ENCODE results near the gene ZNF787. TPM values are rescaled to one million over a fixed set of nuclear protein-coding genes. Genes with fewer than 3 reads are reported as not detected.
A peak's percentile ranks its signal among the peaks of the same experiment; 100 is the strongest.

The ZNF787 gene
- polyA plus RNA-seq, 3 donors = 1.2 to 16.2 (median 1.8) TPM

- H3K4me1 ChIP-seq (ENCODE audit: control insufficient read depth in 1 of 2, insufficient read depth in 2 of 2, low read length in 2 of 2) = peaks cover 9% of the 10 kb centered on the region in 2 donors
- H3K27me3 ChIP-seq (ENCODE audit: control insufficient read depth in 2 of 2, insufficient read depth in 2 of 2, low read length in 2 of 2) = no peaks in the 10 kb centered on the region
- H3K36me3 ChIP-seq (replicated peaks in 1 of 2; ENCODE audit: control insufficient read depth in 1 of 2, insufficient read depth in 2 of 2, low read length in 2 of 2) = no peaks in the 10 kb centered on the region
- H3K9me3 ChIP-seq (replicated peaks in 1 of 2; ENCODE audit: control insufficient read depth in 1 of 2, insufficient read depth in 1 of 2, low read length in 2 of 2) = no peaks in the 10 kb centered on the region
- H3K4me2 ChIP-seq (replicated peaks; ENCODE audit: extremely low read depth, low read length, poor library complexity, severe bottlenecking) = no peak overlapping the region
- Mint-ChIP-seq H3K27ac (no peak overlapping the region), H3K36me3 (no peaks in the 10 kb centered on the region), H3K9me3 (peaks cover 0 to 5% (median 1%) of the 10 kb centered on the region in 7 donors), H3K27me3 (ENCODE audit: low read depth in 3 of 3) (peaks cover 5 to 20% (median 11%) of the 10 kb centered on the region in 3 donors), H3K4me1 (peaks cover 9% of the 10 kb centered on the region), H3K4me3 (no peak overlapping the region)
- DNase-seq = peak; percentile 34 to 56 (median 56)
- no peaks in the 10 kb centered on the region for H3K79me2 ChIP-seq (ENCODE audit: insufficient read depth, low read length)
- H3K4me3 ChIP-seq (replicated peaks in 1 of 3; ENCODE audit: low read depth in 2 of 3, low read length in 3 of 3) = no peak overlapping the region
- no peaks in the 10 kb centered on the region for H4K20me1 ChIP-seq (ENCODE audit: insufficient read depth, low read length)
- 37% methylated on average over 4 of the region's 5 CpGs for WGBS (ENCODE audit: insufficient coverage)
- H3K27ac ChIP-seq (ENCODE audit: low read depth in 1 of 2, low read length in 2 of 2) = no peak overlapping the region
- intact Hi-C loops (cut with micrococcal nuclease) = loop anchor here (2.0 to 5.0 kb wide), 2 partner anchors 96 to 276 kb away; no protein-coding TSS in a partner anchor
- no peak overlapping the region for H3K9ac ChIP-seq (ENCODE audit: insufficient read depth, low read length, poor library complexity, severe bottlenecking)
- no peak overlapping the region for H2AFZ ChIP-seq (ENCODE audit: insufficient read depth, low read depth, low read length, poor library complexity, severe bottlenecking)
- TF ChIP-seq CTCF (IDR thresholded peaks at IDR 0.05) = peak; percentile 94
Measured at GRCh38 chr19:56076498-56076897, 44.6 kb downstream of the ZNF787 start.

GRCh38 chr19:56071151-56071550 lies 49.9 kb downstream of the ZNF787 start:
- no peak overlapping the region for H3K4me3 Mint-ChIP-seq
- H3K9me3 ChIP-seq (replicated peaks in 1 of 2; ENCODE audit: control insufficient read depth in 1 of 2, insufficient read depth in 1 of 2, low read length in 2 of 2) = no peaks in the 10 kb centered on the region
- H3K36me3 ChIP-seq (replicated peaks in 1 of 2; ENCODE audit: control insufficient read depth in 1 of 2, insufficient read depth in 2 of 2, low read length in 2 of 2) = no peaks in the 10 kb centered on the region
- H3K9ac ChIP-seq (ENCODE audit: insufficient read depth, low read length, poor library complexity, severe bottlenecking) = no peak overlapping the region
- H3K4me1 Mint-ChIP-seq = peaks cover 8% of the 10 kb centered on the region
- no peak overlapping the region for H3K27ac ChIP-seq (ENCODE audit: low read depth in 1 of 2, low read length in 2 of 2)
- no peaks in the 10 kb centered on the region for H4K20me1 ChIP-seq (ENCODE audit: insufficient read depth, low read length)
- H3K27me3 Mint-ChIP-seq (ENCODE audit: low read depth in 3 of 3) = peaks cover 2 to 9% (median 6%) of the 10 kb centered on the region in 3 donors
- no peaks in the 10 kb centered on the region for H3K36me3 Mint-ChIP-seq
- H3K4me3 ChIP-seq (replicated peaks in 1 of 3; ENCODE audit: low read depth in 2 of 3, low read length in 3 of 3) = no peak overlapping the region
- TF ChIP-seq CTCF (IDR thresholded peaks at IDR 0.05) = peak; percentile 17
- no peaks in the 10 kb centered on the region for H3K9me3 Mint-ChIP-seq
- intact Hi-C loops (cut with micrococcal nuclease) = no loop called here
- no peak overlapping the region for H2AFZ ChIP-seq (ENCODE audit: insufficient read depth, low read depth, low read length, poor library complexity, severe bottlenecking)
- no peaks in the 10 kb centered on the region for H3K79me2 ChIP-seq (ENCODE audit: insufficient read depth, low read length)
- H3K4me1 ChIP-seq (ENCODE audit: control insufficient read depth in 1 of 2, insufficient read depth in 2 of 2, low read length in 2 of 2) = peaks cover 7% of the 10 kb centered on the region in 2 donors
- H3K27ac Mint-ChIP-seq = no peak overlapping the region
- 85% methylated on average over 3 of the region's 4 CpGs for WGBS (ENCODE audit: insufficient coverage)
- H3K27me3 ChIP-seq (ENCODE audit: control insufficient read depth in 2 of 2, insufficient read depth in 2 of 2, low read length in 2 of 2) = peaks cover 0 to 8% of the 10 kb centered on the region in 2 donors
- no peak overlapping the region for H3K4me2 ChIP-seq (replicated peaks; ENCODE audit: extremely low read depth, low read length, poor library complexity, severe bottlenecking)
- DNase-seq = no peak

Data from CD14-positive monocyte (primary cell).